ENCODE measurements around the gene TSHZ2.

The TSHZ2 gene

GRCh38 chr20:53330601-53331140 lies 358.5 kb downstream of the TSHZ2 start:
- DNase-seq: no peak

DNA sequence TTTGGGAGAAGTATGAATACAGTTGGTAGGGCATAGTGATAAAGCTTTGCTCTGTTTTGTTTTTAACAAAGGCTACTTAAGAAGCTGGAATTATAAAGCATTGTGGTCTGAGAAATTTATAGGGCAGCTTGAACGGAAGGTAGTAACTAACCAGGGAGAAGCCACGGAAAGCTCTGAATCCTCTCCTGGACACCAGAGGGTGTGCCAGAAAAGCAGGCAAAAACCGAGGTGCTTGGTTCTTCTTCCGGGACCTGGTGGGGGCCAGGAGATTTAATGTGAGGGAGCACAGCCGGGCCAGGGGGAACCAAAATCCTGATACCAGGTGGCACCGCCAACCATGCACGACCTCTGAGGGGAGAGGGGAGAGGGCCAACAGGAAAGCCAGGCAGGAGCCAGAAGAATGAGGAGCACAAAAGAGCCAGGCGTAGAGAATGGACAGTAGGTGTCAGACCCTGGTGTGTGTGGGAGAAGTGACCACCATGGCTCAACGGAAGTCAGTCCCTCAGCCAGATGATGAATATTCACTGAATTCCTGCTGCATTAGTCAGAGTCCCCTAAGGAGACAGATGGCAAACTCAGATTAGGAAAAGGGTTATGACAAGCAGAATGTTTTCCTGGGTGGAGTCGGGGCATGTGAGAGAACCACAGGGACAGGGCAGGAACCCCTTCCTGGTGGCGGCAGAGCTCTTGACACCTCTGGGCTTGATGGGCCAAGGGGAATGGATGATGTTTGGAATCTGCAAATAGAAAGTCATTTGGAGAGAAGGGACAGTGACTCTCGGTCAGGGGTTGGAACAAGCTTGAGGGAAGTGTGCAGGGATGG lies 359.2 kb downstream of the TSHZ2 start:
- DNase-seq: no peak

DNA sequence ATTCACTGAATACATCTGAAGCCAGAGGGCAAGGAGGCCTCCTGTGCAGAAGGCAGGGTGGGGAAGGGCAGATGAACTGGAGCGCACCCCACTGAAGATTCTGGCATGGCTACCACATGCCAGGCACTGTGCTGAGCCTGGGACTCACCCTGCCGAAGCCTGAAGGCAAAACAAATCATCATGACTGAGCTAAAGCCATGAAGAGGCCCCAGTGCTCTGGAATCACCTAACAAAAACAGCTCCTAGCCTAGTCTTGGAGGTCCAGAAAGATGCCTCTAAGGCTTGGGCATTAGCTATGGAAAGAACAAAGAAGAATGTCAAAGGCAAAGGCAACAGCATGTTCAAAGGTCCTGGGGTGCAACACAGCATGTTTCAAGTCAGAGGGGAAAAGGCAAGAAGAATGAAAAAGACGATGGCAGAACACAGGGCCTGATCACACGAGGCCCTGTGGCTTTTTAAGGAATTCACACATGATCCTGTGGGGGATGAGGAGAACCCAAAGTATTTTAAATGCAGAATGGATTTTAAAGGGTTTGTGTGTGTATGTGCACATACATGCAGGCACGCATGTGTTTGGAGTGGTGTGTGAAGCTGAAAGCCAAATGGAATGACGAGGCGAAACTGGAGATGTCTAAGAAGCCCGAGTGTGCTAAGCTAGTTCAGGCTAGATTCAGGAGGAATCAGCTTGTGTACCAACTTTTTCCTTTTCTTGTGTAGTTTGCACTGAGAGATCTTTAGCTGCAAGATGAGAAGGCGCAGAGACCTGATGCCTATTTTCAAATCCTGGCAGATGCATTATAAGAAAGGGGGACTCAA lies 360.1 kb downstream of the TSHZ2 start:
- no peak for DNase-seq

GRCh38 chr20:53334861-53335260 lies 362.7 kb downstream of the TSHZ2 start:
- no peak for DNase-seq

DNA sequence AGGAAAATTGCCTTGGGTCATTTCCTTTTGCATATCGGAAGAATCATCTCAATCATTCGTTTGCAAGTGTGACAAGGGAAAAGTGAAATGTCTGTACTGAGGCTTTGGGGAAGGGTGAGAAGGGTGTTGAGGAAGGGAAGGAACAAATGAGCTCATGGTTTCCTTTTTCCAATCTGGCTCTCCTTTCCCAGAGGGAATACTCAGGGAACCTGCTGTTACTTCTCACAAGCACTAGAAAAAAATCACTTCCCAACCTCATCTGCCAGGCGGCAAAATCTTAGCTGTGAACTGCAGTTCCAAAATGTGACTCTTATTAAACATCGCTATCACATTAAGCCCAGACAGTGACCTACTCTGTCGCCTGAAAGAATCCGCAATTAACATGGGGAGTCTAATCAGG lies 363.4 kb downstream of the TSHZ2 start:
- no peak for DNase-seq

DNA sequence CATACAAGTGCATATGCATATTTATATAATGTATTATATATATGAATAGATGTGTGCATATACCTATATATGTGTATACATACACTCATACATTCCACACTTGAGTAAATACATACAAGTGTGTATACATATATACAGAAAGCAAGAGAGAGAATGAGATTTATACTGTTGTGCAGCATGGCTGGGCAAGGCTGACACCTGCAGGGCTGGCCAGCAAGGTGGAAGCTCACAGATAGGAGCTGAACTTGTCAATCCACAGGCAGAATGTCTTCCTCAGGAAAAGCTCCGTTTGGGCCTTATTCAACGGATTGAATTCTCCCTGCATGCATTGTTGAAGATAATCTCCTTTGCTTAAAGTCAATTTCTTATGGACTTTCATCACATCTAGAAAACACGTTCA lies 364.7 kb downstream of the TSHZ2 start:
- no peak for DNase-seq

DNA sequence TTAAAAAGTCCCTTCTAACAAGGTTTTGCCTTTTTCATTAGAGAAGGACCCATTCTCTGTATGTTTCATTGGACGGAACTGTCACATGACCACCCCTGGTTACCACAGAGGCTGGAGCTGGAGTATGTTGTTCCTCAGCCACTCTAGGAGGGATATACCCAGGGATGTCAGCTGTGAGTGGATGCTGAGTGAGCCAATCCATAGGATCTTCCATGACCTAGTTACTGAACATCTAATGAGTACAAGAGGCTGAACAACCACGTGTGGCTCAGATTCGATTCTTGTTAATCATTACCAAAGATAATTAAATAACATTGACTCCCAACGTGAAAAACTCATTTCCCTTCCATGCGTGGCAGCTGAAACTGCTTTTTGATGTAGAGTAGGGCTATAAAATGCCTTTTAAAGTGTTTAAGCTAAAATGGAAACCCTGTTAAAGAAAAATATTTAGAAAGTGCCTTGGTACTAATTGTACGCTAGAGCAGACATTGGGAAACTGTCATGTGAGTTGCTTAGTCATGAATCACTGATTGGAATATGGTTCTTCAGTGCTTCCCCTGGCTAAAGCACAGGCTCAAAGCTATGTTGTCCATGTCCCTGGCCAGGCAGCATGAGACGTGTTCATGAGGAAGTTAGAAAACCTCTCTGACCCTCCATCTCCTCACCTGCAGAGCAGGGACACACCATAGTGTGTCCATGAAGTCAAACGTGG lies 365.4 kb downstream of the TSHZ2 start:
- no peak for DNase-seq

DNA sequence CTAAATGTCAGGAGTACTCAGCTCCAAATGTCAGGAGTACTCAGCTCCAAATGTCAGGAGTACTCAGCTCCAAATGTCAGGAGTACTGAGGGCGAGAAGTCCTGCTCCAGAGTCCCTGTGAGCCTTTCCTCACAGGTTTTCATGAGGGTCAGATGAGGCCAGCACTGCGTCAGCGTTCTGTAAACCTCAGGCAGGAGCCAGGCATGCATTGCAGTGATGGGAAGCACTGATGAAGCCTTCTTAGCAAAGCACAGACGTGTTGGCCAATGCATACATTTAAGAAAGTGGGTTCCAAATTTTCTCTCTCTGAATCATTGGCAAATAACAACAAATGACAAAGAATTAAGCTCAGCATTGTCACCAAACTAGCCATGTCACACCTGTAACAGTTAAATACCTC lies 366.6 kb downstream of the TSHZ2 start:
- DNase-seq: no peak

- no peak for DNase-seq
Observed at GRCh38 chr20:53342429-53342828, 370.3 kb downstream of the TSHZ2 start.

GRCh38 chr20:53343448-53343847 lies 371.3 kb downstream of the TSHZ2 start:
- DNase-seq: no peak

GRCh38 chr20:53344891-53345290 lies 372.7 kb downstream of the TSHZ2 start:
- DNase-seq: no peak

GRCh38 chr20:53345536-53346334 lies 373.6 kb downstream of the TSHZ2 start:
- no peak for DNase-seq

- DNase-seq: no peak
Observed at GRCh38 chr20:53346335-53346648, 374.1 kb downstream of the TSHZ2 start.

GRCh38 chr20:53349730-53350129 lies 377.6 kb downstream of the TSHZ2 start:
- DNase-seq: no peak

DNA sequence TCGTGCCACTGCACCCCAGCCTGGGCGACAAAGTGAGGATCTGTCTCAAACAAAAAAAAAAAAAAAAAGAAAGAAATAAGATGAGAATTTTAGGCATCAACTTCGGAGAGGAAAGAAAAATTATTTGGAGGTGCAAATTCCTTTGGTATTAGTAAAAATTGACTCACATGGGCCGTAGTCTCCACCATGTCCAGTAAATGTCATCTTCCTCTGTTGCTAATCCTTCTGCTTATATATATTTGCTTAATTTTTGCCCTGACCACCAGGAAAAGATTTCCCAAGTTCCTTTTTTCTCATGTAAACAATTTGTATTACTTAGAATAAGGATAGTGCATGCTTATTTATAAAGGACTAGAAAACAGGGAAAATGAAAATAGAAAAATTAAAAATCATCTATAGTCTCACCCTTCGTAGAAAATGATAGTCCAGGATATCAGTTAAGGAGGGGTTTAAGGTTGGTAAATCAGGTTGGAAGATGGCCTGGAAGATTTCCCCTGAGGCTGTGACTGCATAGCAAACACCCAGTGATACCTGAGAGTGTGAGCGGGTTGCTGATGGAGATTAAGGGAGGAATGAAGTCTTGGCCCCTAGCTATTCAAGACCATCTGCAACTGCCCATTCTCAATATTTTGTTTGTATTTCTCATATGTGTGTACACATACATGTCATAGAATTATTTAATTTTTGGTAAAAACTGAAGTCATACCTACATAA lies 380.7 kb downstream of the TSHZ2 start:
- no peak for DNase-seq

DNA sequence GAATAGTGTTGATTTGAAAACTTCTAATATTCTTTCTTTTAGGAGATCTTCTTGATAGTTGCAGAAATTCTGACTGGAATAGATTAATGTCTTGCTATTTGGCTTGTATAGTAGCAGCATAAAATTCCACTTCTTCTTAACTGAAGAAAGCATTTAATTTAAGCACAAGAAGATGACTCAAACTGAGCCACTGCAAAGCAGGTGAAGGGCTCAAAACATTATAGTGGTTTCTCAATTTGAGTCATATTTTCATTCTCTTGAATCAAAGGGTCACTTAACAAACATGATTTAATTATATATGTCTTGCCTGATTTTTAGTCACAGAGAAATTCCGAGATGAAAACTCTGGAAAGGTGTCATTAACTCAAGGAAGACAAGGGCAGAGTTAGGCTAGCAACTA lies 382.2 kb downstream of the TSHZ2 start:
- DNase-seq: no peak

GRCh38 chr20:53355790-53356189 lies 383.6 kb downstream of the TSHZ2 start:
- no peak for DNase-seq

GRCh38 chr20:53359425-53359824 lies 387.3 kb downstream of the TSHZ2 start:
- no peak for DNase-seq

DNA sequence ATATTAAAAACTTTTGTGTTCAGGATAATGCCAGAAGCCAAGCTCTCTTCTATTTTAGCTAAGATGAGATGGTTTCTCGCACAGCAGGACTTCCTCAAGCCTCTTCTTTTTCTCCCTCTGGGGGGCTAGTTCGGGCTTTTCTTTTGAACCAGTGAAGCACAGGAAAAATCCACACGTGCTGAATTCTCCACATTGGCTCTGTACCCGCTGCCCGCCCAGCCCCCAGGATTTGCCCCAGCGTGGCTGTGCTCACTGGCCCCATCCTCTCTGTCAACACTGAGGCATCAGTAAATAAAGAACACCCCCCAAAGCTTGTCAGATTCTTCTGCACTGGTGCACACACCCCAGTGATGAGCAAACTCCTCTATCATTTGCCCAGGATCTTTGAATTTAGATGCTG lies 388.7 kb downstream of the TSHZ2 start:
- no peak for DNase-seq

GRCh38 chr20:53362736-53363135 lies 390.6 kb downstream of the TSHZ2 start:
- DNase-seq: no peak

GRCh38 chr20:53364646-53365045 lies 392.5 kb downstream of the TSHZ2 start:
- DNase-seq: no peak

GRCh38 chr20:53365076-53365475 lies 392.9 kb downstream of the TSHZ2 start:
- no peak for DNase-seq
